ENCODE data around the gene ATP4B. TPM values are rescaled to one million over a fixed set of nuclear protein-coding genes. Genes with fewer than 3 reads are reported as not detected.

The ATP4B gene
- total RNA-seq, 1 donor from 2014 or later = not detected

DNA sequence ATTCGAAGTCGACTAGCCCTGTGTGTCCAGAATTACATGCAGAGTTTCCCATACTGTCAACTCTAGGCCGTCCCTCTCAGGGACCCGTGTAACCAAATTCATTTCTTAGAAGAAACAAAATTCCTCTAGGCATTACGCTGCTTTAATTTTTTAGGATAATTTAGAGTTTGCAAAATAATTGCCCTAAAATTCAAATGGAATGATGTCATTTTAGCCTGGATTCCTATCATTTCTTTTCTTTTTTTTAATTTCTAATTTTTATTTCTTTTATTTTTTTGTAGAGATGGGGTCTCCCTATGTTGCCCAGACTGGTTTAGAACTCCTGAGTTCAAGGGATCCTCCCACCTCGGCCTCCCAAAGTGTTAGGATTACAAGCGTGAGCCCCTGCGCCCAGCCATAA, 1.3 kb upstream of the ATP4B start:
- DNase-seq (ENCODE audit: low read depth, low spot score) = no peak
- TF ChIP-seq CTCF (conservative IDR thresholded peaks at IDR 0.05) = no peak
- Mint-ChIP-seq H3K27me3 (ENCODE audit: low read depth) (peaks cover 14% of the 10 kb centered on the region), H3K9me3 (peaks cover 14% of the 10 kb centered on the region), H3K4me1 (peaks cover 5% of the 10 kb centered on the region), H3K27ac (ENCODE audit: unreplicated experiment) (no peak overlapping the region), H3K4me3 (no peak overlapping the region), H3K36me3 (ENCODE audit: low read depth) (no peaks in the 10 kb centered on the region)

- H3K4me1 Mint-ChIP-seq = peaks cover 5% of the 10 kb centered on the region
These were observed 838 bp upstream of the ATP4B start for GRCh38 chr13:113658836-113659235.

DNA sequence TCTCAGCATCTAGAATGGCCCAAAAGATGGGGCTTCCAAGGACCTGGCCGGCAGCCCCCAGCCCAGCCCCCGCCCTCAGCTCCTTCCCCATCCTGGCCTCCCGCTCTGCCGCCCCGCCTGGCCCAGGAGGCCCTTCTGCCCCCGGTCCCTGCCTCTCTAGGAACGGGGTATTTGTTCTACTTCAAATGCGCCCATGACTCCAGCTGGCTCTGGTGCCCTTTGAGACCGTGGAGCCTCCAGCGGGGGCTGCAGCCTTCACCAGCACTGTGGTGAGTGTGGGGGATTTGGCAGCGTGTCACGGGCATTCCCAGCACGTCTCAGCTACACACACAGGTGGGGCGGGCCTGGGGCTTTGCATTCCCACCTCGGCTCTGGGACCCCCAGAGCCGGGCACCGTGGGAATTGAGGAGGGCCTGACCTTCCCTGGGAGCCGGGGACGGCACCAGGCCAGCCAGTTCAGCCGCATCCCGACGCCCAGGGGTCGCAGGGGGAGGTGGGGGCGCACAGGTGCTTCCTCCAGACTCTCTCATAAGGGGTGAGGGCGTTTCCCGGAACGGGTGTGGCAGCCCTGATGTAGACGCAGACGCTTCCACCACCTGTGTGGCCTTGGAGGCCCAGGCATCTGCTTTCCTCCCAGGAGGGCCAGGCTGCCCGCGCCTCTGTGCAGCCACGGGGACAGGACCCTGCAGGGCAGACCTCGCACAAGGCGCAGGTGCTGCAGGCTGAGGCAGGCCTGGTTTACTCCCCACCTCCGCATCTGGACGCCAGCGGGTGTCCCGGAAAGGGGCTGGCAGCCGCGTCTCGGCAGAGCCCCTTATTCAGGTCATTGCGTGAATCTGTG, 947 bp downstream of the ATP4B start:
- DNase-seq (ENCODE audit: low read depth, low spot score) = no peak
- no peak for TF ChIP-seq CTCF (conservative IDR thresholded peaks at IDR 0.05)
- Mint-ChIP-seq H3K27ac (ENCODE audit: unreplicated experiment) (no peak overlapping the region), H3K4me3 (no peak overlapping the region), H3K36me3 (ENCODE audit: low read depth) (no peaks in the 10 kb centered on the region), H3K9me3 (peaks cover 12% of the 10 kb centered on the region), H3K27me3 (ENCODE audit: low read depth) (peaks cover 3% of the 10 kb centered on the region), H3K4me1 (peaks cover 5% of the 10 kb centered on the region)

More at GRCh38 chr13:113658836-113659235, 838 bp upstream of the ATP4B start:
- no peak for TF ChIP-seq CTCF (conservative IDR thresholded peaks at IDR 0.05)
- Mint-ChIP-seq H3K27ac (ENCODE audit: unreplicated experiment) (no peak overlapping the region), H3K27me3 (ENCODE audit: low read depth) (peaks cover 11% of the 10 kb centered on the region), H3K36me3 (ENCODE audit: low read depth) (no peaks in the 10 kb centered on the region), H3K4me3 (no peak overlapping the region), H3K9me3 (peaks cover 14% of the 10 kb centered on the region)
- DNase-seq (ENCODE audit: low read depth, low spot score) = no peak

- Mint-ChIP-seq H3K9me3 (peaks cover 5% of the 10 kb centered on the region), H3K4me3 (no peak overlapping the region), H3K36me3 (ENCODE audit: low read depth) (no peaks in the 10 kb centered on the region), H3K27me3 (ENCODE audit: low read depth) (no peaks in the 10 kb centered on the region), H3K4me1 (peaks cover 5% of the 10 kb centered on the region), H3K27ac (ENCODE audit: unreplicated experiment) (no peak overlapping the region)
- DNase-seq (ENCODE audit: low read depth, low spot score) = no peak
- TF ChIP-seq CTCF (conservative IDR thresholded peaks at IDR 0.05) = no peak
These were observed 1.9 kb downstream of the ATP4B start for GRCh38 chr13:113656003-113656588.

- DNase-seq (ENCODE audit: low read depth, low spot score) = no peak
- TF ChIP-seq CTCF (conservative IDR thresholded peaks at IDR 0.05) = no peak
- peaks cover 5% of the 10 kb centered on the region for H3K4me1 Mint-ChIP-seq
- no peaks in the 10 kb centered on the region for H3K36me3 Mint-ChIP-seq (ENCODE audit: low read depth)
- H3K4me3 Mint-ChIP-seq = no peak overlapping the region
- no peaks in the 10 kb centered on the region for H3K27me3 Mint-ChIP-seq (ENCODE audit: low read depth)
- no peaks in the 10 kb centered on the region for H3K9me3 Mint-ChIP-seq
- H3K27ac Mint-ChIP-seq (ENCODE audit: unreplicated experiment) = peak overlapping the region; percentile 62
These were observed 2.5 kb downstream of the ATP4B start for GRCh38 chr13:113655346-113656002.

Data from neural crest cell (in vitro differentiated cells).